Dermis microvascular lymphatic vessel endothelial cell (primary cell): ENCODE results near the gene QRICH2. TPM values are rescaled to one million over a fixed set of nuclear protein-coding genes. Genes with fewer than 3 reads are reported as not detected.
"Not testable (repeated sequence)": the region's sequence is repeated elsewhere in the genome, so short reads cannot be mapped to it uniquely, and the experiment has no call there.

Experiments
- DNase-seq, 2 donors: peaks; one replicate each; pipeline versions ENCODE4 v3.0.0 to v3.0.0-alpha.2; 2010; ENCODE audit warnings: low read depth in 2 of 2
- total RNA-seq: library from RNA; depleted of rRNA; stranded (reverse); fragments of >200 nt; gene quantifications from 2 replicates; pipeline ENCODE4 v1.2.1, GENCODE V29; 2014

Gene QRICH2
- total RNA-seq, 1 donor from 2014 or later: 5.6 TPM

DNA sequence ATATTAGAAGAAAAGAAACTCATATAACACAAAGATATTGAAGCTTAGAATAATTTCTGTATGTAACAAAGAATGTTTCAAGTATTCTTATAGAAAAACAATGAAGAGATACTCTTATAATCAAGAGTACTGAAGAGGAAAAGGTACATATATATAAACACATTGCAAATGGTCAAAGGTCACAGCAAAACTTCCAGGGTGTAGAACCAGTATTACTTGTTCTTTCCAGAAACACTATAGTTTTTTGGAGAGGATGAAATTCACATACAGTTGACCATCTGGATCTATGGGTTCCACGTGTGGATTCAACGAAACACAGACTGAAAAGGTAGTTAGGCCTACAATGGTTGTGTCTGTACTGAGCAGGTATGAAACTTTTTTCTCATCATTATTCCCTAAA lies 23.0 kb upstream of the QRICH2 start:
- no peak for DNase-seq

DNA sequence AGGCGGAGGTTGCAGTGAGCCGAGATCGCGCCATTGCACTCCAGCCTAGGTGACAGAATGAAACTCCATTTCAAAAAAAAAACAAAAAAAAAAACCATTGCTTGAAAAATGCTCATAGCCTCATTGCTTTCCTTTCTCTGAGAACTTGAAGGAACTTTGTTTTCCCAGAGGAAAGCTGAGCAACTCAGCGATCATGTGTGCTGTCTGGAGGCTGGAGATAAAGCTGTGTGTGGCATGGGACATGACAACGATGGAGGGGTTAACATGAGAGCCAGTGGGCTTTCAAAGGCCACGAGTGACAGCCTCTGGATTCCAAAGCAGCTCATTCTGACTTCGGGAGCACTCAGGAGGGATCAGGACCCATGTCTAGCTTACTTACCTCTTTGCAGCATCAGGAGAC lies 21.6 kb upstream of the QRICH2 start:
- no peak for DNase-seq

DNA sequence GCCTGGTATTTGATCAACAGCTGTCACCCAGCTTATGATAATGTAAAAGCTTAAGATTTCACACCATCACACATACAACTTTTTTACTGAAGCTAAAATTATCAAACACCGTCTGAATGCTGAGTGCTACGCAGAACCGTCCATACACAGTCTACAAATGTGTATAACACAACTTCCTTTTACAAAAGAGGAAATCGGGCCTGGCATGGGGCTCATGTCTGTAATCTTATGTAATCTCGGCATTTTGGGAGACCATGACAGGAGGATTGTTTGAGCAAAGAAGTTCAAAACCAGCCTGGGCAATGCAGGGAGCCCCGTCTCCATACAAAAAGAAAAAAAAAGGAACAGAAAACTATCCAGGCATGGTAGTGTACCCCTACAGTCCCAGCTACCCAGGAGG lies 19.6 kb upstream of the QRICH2 start:
- no peak for DNase-seq

- peak; percentile 6 to 59 for DNase-seq
Measured at GRCh38 chr17:76326306-76326705, 18.2 kb upstream of the QRICH2 start.

- no peak for DNase-seq
Measured at GRCh38 chr17:76318586-76318985, 10.5 kb upstream of the QRICH2 start.

- no peak for DNase-seq
Measured at GRCh38 chr17:76317535-76317934, 9.5 kb upstream of the QRICH2 start.

GRCh38 chr17:76314392-76315227 lies 6.5 kb upstream of the QRICH2 start:
- DNase-seq: peak in 1 of 2 donors; percentile 84

DNA sequence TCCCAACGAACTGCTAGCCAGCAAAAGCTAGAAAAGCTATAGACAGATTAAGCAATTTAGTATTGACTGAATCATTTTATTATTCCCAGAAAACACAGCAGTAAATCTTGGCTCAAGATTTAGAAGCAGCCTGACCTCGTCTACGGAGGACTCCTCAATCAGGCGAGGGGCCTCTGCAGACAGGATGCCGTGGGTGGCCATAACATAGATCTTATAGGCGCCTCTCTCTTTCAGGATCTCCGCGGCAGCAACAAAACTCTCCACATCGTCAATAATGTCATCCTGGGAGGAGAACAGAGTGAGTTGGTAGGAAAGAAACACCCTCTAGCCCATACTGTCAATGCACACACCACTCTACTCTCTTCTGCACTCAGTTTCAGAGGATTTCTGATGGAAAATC lies 4.7 kb upstream of the QRICH2 start:
- DNase-seq: no peak

GRCh38 chr17:76309461-76309860 lies 1.4 kb upstream of the QRICH2 start:
- DNase-seq: no peak

DNA sequence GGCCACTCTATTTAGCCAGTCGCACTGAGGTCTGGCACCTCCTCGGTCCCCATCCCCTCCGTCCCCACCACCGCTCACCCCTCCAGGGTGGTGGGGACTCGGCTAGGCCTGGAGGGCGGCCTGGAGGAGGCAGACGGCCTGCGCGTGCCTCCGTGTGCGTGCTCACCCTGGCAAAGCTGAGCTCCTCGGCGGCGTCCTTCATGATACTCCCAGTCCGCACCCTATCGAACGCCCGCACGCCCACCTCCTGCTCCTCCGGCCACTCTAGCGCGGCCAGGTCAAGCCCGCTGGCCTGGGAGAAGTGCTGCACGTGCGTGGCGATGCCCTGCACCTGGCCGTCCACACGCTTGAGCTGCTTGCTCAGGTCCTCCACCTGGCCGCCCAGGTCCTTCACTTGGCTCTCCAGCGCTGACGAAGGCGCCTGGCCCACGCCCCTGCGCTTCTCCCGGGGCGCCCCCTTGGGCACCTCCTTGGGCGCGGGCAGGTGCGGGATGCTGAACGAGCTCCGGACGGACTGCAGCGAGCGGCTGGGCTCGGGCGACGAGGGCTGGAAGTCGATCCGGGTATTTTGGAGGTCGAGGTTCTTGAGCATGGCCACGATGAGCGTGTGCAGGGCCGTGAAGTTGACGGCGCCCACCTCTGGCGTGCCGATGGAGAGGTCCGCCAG lies 644 bp downstream of the QRICH2 start:
- no peak for DNase-seq

DNA sequence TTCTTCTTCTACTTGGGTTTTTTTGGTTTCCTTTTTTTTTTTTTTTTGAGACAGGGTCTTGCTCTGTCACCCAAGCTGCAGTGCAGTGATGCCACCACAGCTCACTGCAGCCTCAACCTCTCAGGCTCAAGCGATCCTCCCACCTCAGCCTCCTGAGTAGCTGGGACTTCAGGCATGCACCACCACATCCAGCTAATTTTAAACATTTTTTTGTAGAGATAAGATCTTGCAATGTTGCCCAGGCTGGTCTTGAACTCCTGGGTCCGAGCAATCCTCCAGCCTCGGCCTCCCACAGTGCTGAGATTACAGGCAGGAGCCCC lies 3.0 kb downstream of the QRICH2 start:
- DNase-seq: not testable (repeated sequence)

DNA sequence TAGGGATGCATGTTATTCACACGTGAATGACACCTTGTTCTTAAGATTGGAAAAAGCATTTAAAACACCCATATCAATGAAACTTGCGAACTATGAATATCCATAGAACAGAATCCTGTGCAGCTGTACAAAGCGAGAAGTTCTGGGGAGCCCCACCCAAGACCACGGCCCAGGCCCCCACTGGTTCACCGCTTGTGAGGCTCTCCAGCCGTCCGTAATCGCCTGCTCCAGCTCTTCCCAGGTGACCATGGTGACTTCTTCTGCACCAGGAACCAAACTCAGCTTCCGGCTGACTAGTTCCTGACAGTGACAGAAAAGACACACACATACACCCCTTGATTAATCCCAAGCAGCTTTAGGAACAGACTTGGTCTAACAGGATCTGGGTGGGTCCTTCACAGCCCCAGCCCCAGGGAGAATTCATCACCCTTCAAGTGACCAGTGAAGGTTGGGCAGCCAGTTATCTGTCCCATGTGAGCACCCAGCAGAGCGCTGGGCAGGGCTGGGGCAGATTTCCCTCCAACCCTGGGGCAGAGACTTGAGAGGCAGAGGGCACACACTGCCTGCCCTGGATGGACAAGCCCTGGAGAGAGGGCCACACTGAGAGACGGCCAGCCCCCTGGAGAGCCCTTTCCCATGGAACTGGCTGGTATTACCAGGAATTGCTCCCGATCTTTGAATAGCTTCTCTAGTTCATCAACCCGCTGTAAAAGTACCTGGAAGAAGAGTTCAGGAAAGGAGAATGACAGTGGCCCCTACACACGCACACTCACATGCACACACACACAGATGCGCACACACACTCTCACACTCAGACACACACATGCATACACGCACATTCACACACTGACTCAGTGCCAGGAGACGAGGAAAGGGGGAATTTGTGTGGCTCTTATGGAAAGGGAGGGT lies 3.6 kb downstream of the QRICH2 start:
- DNase-seq: no peak

DNA sequence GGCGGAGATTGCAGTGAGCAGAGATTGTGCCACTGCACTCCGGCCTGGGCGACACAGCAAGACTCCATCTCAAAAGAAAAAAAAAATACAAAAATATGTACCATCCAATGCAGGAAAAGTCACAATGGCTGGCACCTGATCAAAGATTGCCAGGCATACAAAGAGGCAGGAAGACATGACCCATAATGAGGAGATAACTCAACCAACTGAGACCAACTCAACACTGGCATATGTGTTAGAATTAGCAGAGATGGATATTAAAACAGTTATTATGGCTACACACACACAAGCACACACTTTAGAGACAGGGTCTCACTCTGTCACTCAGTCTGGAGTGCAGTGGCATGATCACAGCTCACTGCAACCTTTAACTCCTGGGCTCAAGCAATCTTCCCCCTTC lies 10.6 kb downstream of the QRICH2 start:
- peak; percentile 10 to 30 for DNase-seq

DNA sequence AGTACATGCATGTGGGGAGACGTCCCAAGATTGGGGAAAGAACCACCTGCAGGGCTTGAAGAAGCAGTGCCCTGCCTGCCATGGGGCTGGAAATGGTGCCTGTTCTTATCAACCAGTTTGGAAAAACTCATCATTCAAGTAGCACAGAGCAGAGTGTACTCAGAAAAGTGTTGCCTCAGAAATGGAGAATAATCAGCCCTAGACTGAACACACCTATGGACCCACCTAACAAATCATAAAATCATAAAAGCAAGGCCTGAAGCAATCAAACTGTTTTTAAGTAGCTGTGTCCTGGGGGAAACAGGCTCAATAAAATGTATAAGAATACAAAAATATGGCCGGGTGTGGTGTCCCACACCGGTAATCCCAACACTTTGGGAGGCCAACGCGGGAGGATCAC lies 11.2 kb downstream of the QRICH2 start:
- no peak for DNase-seq

DNA sequence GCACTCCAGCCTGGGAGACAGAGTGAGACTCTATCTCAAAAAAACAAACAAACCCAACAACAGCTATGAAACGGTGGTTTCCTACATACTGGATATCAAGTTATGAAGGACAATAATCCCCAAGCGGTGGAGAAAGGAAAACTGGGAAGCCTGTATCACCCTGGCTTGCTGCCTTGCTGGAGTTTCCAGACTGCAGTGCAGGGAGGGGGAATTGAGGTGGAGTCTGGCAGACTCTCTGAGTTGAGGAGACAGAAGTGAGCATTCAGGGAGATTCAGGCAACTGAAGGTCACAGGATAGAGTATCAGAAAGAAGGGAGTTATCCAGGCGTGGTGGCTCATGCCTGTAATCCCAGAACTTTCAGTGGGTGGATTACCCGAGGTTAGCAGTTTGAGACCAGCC lies 11.9 kb downstream of the QRICH2 start:
- DNase-seq: no peak

DNA sequence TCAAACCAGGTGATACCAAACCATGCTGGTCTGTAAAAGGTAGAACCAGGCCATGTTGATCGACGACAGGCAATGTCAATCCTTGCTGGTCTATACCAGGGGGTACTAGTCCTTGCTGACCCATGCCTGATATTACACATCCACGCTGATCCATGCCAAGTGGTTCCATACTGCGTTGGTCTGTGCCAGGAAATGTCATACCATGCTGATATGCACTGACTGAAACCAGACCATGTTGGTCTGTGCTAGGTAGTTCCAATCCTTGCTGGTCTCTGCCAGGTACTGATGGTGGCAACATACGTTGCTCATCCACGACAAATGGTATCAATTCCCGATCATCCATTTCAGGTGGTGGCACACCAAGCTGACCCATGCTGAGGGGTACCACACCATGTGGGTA lies 15.0 kb downstream of the QRICH2 start:
- DNase-seq: no peak

DNA sequence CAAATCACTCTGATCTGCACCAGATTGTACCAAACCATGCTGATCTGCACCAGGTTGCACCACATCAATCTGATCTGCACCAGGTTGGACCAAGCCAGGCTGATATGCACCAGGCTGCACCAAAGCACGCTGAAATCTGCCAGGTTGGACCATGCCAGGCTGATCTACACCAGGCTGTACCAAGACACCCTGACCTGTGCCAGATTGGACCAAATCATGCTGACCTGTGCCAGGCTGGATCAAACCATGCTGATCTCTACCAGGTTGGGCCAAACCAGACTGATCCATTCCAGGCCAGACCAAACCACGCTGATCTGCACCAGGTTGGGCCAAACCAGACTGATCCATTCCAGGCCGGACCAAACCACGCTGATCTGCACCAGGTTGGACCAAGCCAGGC lies 15.5 kb downstream of the QRICH2 start:
- DNase-seq: no peak

DNA sequence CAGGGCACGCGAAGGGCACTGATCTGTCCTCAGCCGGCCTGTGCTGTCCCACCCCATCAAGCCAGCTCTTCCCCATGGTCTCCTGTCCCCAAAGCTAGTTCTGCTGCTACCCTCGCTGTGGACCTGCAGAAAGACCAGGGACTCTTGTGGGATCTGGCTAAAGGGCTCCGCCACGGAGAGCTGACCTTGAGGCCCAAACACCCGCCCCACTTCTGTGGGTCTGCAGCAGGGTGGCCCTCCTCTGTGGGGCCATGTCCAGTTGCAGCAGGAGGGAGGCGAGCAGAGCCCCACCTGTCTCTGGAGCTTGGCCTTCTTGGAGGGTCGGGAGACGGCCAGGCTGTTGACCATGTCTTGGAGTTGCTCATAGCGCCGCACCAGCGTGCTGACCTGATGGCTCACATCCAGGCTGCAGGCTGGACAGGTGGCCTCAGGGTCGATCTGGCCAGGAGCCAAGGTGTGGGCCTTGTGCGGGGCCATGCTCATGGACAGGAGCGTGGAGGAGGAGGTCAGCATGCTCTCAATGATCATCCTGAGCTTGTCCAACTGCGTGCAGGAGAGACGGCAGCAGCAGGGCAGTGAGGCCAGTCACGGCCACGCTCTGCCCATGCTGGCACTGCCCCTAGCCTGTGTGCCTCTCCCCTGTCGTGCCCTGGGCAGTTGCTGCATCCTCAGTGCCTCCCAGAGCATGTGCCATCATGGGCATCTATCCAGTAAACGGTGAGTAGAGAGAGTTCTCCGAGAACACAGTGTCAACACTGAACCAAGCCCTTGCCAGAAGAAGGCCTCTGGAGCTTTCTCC lies 26.3 kb downstream of the QRICH2 start:
- no peak for DNase-seq

DNA sequence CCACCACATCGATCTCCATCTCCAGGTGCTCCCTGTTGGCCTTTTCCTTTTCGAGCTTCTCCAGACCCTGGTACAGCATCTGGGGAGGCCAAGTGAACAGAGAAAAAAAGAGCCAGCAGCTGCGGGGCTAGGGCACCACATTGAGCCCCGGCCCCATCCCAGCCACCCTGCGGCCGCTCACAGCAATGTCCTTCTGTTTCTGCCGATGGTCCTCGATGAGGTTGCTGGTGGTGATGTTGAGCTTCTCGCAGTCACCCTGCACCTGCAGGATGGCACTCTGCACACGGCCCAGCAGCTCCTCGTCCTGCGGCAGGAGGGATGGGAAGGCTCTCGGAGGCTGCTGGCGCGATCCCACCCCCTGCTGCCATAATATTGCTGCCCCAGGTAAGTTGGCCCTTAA lies 27.4 kb downstream of the QRICH2 start:
- no peak for DNase-seq

DNA sequence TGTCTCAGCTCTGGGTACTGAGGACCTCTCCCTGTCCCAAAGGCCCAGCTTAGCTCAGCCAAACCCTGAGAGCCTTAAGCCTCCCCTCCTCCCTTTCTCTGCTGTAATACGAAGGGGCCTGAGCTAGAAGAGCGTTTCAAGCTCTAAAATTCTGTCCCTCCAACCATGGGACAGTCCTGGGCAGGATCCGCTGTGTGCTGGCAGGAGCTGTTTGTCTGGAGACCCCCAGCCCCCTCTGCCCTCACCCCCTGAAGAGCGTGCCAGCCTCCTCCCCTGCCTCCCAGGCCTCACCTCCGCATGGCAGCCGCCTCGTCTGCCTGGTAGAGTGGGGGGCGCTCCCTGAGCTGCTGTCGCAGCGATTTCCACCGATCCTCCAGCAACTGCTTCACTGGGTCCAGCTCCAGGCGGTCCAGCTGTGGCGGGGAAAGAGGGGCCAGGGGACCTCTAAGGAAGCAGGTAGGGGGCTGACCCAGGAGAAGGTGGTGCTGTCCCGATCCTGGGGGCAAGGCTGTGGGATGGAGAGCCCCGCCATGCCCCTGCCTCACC lies 28.3 kb downstream of the QRICH2 start:
- DNase-seq: no peak
